Nephron (organoid): ENCODE measurements around the gene SOX21.

Source experiments
- H3K27ac Mint-ChIP-seq, 3 experiments: 2 replicates each; pipeline ENCODE4 v1.8.0; 2020; ENCODE audit warnings: mixed read lengths in 3 of 3, mild to moderate bottlenecking in 2 of 3, moderate library complexity in 1 of 3
- H3K27me3 Mint-ChIP-seq: 2 replicates; pipeline ENCODE4 v1.8.0; 2021; ENCODE audit warnings: low read depth, mild to moderate bottlenecking, moderate library complexity, mixed read lengths
- H3K36me3 Mint-ChIP-seq: 2 replicates; pipeline ENCODE4 v1.8.0; 2020; ENCODE audit warnings: low read depth, mixed read lengths
- H3K4me1 Mint-ChIP-seq: 2 replicates; pipeline ENCODE4 v1.8.0; 2020; ENCODE audit warnings: mixed read lengths
- H3K4me3 Mint-ChIP-seq, 3 experiments: 2 replicates each; pipeline ENCODE4 v1.8.0; 2020; ENCODE audit warnings: mild to moderate bottlenecking in 3 of 3, mixed read lengths in 3 of 3, moderate library complexity in 2 of 3
- H3K9me3 Mint-ChIP-seq: 2 replicates; pipeline ENCODE4 v1.8.0; 2020; ENCODE audit warnings: mixed read lengths
- CTCF ChIP-seq, 3 experiments: fragments of 200-600 bp; sonication (generic); IDR thresholded peaks; one replicate each; pipeline ENCODE4 v1.5.0; 2021; ENCODE audit warnings: antibody characterized with exemption in 3 of 3; ENCODE audit not compliant: unreplicated experiment in 3 of 3

SOX21 gene

GRCh38 chr13:94716016-94716415 lies 3.7 kb upstream of the SOX21 start:
- H3K27me3 Mint-ChIP-seq: peaks cover 68% of the 10 kb centered on the region
- no peak overlapping the region for H3K27ac Mint-ChIP-seq
- H3K4me1 Mint-ChIP-seq: peaks cover 4% of the 10 kb centered on the region
- TF ChIP-seq CTCF (IDR thresholded peaks at IDR 0.05; ENCODE audit: unreplicated experiment in 3 of 3): peak in 2 of 3 experiments; percentile 21 to 38
- no peak overlapping the region for H3K4me3 Mint-ChIP-seq
- H3K36me3 Mint-ChIP-seq: no peaks in the 10 kb centered on the region
- H3K9me3 Mint-ChIP-seq: no peaks in the 10 kb centered on the region

- H3K4me1 Mint-ChIP-seq: peaks cover 10% of the 10 kb centered on the region
- H3K4me3 Mint-ChIP-seq: peak overlapping the region; percentile 46 to 73 (median 61)
- H3K36me3 Mint-ChIP-seq: no peaks in the 10 kb centered on the region
- no peak overlapping the region for H3K27ac Mint-ChIP-seq
- no peak for TF ChIP-seq CTCF (IDR thresholded peaks at IDR 0.05; ENCODE audit: unreplicated experiment in 3 of 3)
- H3K9me3 Mint-ChIP-seq: no peaks in the 10 kb centered on the region
- H3K27me3 Mint-ChIP-seq: peaks cover 88% of the 10 kb centered on the region
Measured at GRCh38 chr13:94713561-94714182, 1.3 kb upstream of the SOX21 start.

GRCh38 chr13:94712812-94713560 lies 641 bp upstream of the SOX21 start:
- Mint-ChIP-seq H3K27ac (no peak overlapping the region), H3K27me3 (peaks cover 92% of the 10 kb centered on the region), H3K36me3 (no peaks in the 10 kb centered on the region), H3K9me3 (no peaks in the 10 kb centered on the region), H3K4me3 (peak overlapping the region; percentile 83 to 87 (median 86)), H3K4me1 (peaks cover 15% of the 10 kb centered on the region)
- no peak for TF ChIP-seq CTCF (IDR thresholded peaks at IDR 0.05; ENCODE audit: unreplicated experiment in 3 of 3)

- no peaks in the 10 kb centered on the region for H3K36me3 Mint-ChIP-seq
- H3K4me1 Mint-ChIP-seq: peaks cover 21% of the 10 kb centered on the region
- H3K27me3 Mint-ChIP-seq: peaks cover 92% of the 10 kb centered on the region
- peak overlapping the region; percentile 83 to 87 (median 86) for H3K4me3 Mint-ChIP-seq
- H3K27ac Mint-ChIP-seq: no peak overlapping the region
- TF ChIP-seq CTCF (IDR thresholded peaks at IDR 0.05; ENCODE audit: unreplicated experiment in 3 of 3): no peak
- peaks cover 3% of the 10 kb centered on the region for H3K9me3 Mint-ChIP-seq
Measured at GRCh38 chr13:94711561-94712286, 621 bp downstream of the SOX21 start.

- Mint-ChIP-seq H3K4me1 (peaks cover 21% of the 10 kb centered on the region), H3K4me3 (peak overlapping the region in 2 of 3 experiments; percentile 80 to 84), H3K9me3 (peaks cover 3% of the 10 kb centered on the region), H3K27me3 (peaks cover 92% of the 10 kb centered on the region), H3K27ac (peak overlapping the region in 1 of 3 experiments; percentile 87), H3K36me3 (no peaks in the 10 kb centered on the region)
- peak; percentile 12 to 30 (median 13) for TF ChIP-seq CTCF (IDR thresholded peaks at IDR 0.05; ENCODE audit: unreplicated experiment in 3 of 3)
Measured at GRCh38 chr13:94710881-94711560, 1.3 kb downstream of the SOX21 start.
